Omental fat pad (tissue), 4 donors: Measurements from ENCODE around the gene IL1B. TPM values are rescaled to one million over a fixed set of nuclear protein-coding genes. Genes with fewer than 3 reads are reported as not detected.

Experiments used
- ATAC-seq: fragments of 150-250 bp; one replicate; pipeline ENCODE4 v1.9.1; 2016; ENCODE audit warnings: mild to moderate bottlenecking, moderate library complexity; ENCODE audit not compliant: low FRiP score
- DNase-seq: peaks from one replicate; pipeline ENCODE4 v3.0.0-alpha.2; 2019; ENCODE audit warnings: low spot score
- CTCF ChIP-seq, 3 donors: fragments of 450-650 bp; IDR thresholded peaks; one replicate each; pipeline ENCODE4 v1.5.1; 2016 to 2017; ENCODE audit warnings: antibody characterized with exemption in 3 of 3, mild to moderate bottlenecking in 3 of 3, moderate library complexity in 2 of 3
- total RNA-seq, 4 donors: library from RNA; depleted of rRNA; stranded (reverse); fragments of >200 nt; gene quantifications; one replicate each; pipeline ENCODE4 v1.1.0, GENCODE V29; 2016

IL1B gene
- total RNA-seq, 4 donors from 2014 or later = 2.6 to 50.5 (median 7.3) TPM

GRCh38 chr2:112821142-112821541 is 15.4 kb downstream of the IL1B start:
- DNase-seq (no peak), ATAC-seq (no peak)
- TF ChIP-seq CTCF (IDR thresholded peaks at IDR 0.05) = no peak

- no peak for TF ChIP-seq CTCF (IDR thresholded peaks at IDR 0.05)
- DNase-seq (no peak), ATAC-seq (no peak)
These were observed 16.2 kb downstream of the IL1B start for GRCh38 chr2:112820343-112820742.

GRCh38 chr2:112819081-112819480 is 17.5 kb downstream of the IL1B start:
- DNase-seq (no peak), ATAC-seq (no peak)
- no peak for TF ChIP-seq CTCF (IDR thresholded peaks at IDR 0.05)

- ATAC-seq (no peak), DNase-seq (no peak)
- TF ChIP-seq CTCF (IDR thresholded peaks at IDR 0.05) = no peak
These were observed 18.3 kb downstream of the IL1B start for GRCh38 chr2:112818094-112818902.

GRCh38 chr2:112817082-112817689 is 19.4 kb downstream of the IL1B start:
- DNase-seq (no peak), ATAC-seq (no peak)
- TF ChIP-seq CTCF (IDR thresholded peaks at IDR 0.05) = no peak

GRCh38 chr2:112814278-112814677 is 22.3 kb downstream of the IL1B start:
- TF ChIP-seq CTCF (IDR thresholded peaks at IDR 0.05) = no peak
- DNase-seq (no peak), ATAC-seq (no peak)
